GM13977 (cell line): ENCODE data around the gene SYMPK.
"Not testable (repeated sequence)": the region's sequence is repeated elsewhere in the genome, so short reads cannot be mapped to it uniquely, and the experiment has no call there.

ENCODE experiments used
- DNase-seq: peaks from one replicate; pipeline ENCODE4 v3.0.0; 2012; ENCODE audit warnings: low spot score
- in situ Hi-C: fragments of 300-500 bp; cut with MboI; formaldehyde crosslinking; loops from one replicate; pipeline ENCODE4 v1.12.0; 2022; ENCODE audit warnings: low sequenced_read_pairs, low pct_unique_long_range_greater_than_20kb, mixed read lengths, inconsistent platforms; ENCODE audit not compliant: unreplicated experiment
- TF ChIP-seq, protein P1 (sequence below): IDR thresholded peaks from 2 replicates; pipeline ENCODE4 v1.5.1; 2012; ENCODE audit warnings: mild to moderate bottlenecking, control low read depth; ENCODE audit not compliant: insufficient read depth; ENCODE audit errors: extremely low read depth, missing control alignments

Gene SYMPK

DNA sequence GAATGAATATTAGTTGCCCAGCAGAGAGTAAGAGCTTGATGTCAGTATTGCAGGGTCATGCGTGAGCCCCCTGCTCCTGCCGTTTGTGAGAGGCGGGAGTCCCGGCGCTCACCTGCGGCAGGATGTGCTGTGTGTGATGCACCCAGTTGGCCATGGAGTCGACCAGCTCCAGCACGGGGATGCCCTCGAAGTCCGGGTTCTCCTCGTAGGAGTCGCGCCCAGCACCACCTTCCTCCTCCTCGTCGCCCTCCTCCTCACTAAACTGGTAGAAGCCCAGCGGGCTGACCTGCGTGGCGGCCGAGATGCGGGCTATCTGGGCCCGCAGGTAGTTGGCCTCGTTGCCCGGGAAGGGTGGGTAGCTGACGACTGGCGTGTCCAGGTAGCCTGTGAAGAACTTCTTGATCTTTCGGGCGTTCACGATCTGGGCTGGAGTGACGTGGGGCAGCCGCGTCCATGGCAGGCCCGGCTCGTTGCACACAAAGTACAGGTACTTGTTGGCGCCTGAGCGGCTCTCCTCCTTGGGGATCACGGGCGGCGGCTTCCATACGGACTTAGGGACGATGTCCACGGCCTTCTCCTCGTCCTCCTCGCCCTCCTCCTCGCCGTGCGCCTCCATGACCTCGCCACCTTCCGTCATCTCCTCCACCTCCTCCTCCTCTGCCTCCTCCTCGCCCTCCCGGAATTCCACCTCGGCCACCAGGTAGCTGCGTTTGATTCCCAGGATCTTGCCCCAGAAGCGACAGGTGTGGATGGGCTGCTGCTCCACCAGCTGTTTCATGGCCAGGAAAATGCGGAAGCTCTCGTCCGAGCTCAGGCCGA is 58.6 kb downstream of the SYMPK start:
- in situ Hi-C loops: no loop called here
- no peak for DNase-seq
- TF ChIP-seq, protein P1, sequence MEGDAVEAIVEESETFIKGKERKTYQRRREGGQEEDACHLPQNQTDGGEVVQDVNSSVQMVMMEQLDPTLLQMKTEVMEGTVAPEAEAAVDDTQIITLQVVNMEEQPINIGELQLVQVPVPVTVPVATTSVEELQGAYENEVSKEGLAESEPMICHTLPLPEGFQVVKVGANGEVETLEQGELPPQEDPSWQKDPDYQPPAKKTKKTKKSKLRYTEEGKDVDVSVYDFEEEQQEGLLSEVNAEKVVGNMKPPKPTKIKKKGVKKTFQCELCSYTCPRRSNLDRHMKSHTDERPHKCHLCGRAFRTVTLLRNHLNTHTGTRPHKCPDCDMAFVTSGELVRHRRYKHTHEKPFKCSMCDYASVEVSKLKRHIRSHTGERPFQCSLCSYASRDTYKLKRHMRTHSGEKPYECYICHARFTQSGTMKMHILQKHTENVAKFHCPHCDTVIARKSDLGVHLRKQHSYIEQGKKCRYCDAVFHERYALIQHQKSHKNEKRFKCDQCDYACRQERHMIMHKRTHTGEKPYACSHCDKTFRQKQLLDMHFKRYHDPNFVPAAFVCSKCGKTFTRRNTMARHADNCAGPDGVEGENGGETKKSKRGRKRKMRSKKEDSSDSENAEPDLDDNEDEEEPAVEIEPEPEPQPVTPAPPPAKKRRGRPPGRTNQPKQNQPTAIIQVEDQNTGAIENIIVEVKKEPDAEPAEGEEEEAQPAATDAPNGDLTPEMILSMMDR: no peak

GRCh38 chr19:45801603-45802175 is 61.3 kb downstream of the SYMPK start:
- DNase-seq: no peak
- in situ Hi-C loops: no loop called here
- TF ChIP-seq, protein P1: no peak

GRCh38 chr19:45800070-45800553 is 62.8 kb downstream of the SYMPK start:
- TF ChIP-seq, protein P1: no peak
- in situ Hi-C loops: no loop called here
- no peak for DNase-seq

- in situ Hi-C loops, DNase-seq: not testable (repeated sequence)
Observed at GRCh38 chr19:45799541-45799940, 63.4 kb downstream of the SYMPK start.

DNA sequence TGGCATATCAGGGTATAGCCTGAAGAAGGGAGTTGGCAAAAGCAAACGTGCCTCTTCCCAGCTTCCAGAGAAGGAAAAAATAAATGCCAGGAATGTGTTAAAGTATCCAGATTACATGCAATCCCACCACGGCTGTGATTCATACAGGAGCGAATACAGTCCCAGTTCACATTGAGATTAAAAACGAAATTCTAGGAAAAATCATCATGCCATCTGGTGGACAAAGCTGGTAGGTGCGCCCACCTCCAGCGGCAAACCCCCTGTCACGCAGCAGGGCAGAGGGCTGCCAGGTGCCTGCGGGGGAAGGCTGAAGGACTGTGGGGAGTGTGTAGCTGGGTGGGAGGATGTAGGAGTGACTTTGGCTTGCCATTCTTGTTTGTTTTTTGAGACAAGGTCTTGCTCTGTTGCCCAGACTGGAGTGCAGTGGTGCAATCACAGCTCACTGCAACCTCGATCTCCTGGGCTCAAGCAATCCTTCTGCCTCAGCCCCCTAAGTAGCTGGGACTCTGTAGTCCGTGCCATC is 63.9 kb downstream of the SYMPK start:
- in situ Hi-C loops: no loop called here
- DNase-seq: peak; percentile 81
- TF ChIP-seq, protein P1: peak; percentile 77

GRCh38 chr19:45794627-45795026 is 68.3 kb downstream of the SYMPK start:
- in situ Hi-C loops: no loop called here
- TF ChIP-seq, protein P1: no peak

GRCh38 chr19:45793876-45794275 is 69.1 kb downstream of the SYMPK start:
- TF ChIP-seq, protein P1: no peak
- in situ Hi-C loops: no loop called here
- DNase-seq: no peak

More at GRCh38 chr19:45794627-45795026, 68.3 kb downstream of the SYMPK start:
- no peak for DNase-seq
